Muscle of arm (tissue), 12 donors: ENCODE data around the gene TP63. TPM values are rescaled to one million over a fixed set of nuclear protein-coding genes. Genes with fewer than 3 reads are reported as not detected.

Experiments
- DNase-seq: peaks from one replicate; pipeline ENCODE4 v3.0.0-alpha.2; 2013
- polyA plus RNA-seq, 12 donors: library from polyadenylated mRNA; unstranded; fragments of 120-200 nt; gene quantifications; one replicate each; pipeline ENCODE4 v1.2.1, GENCODE V29; 2013; ENCODE audit not compliant: insufficient read length in 12 of 12

The TP63 gene
- polyA plus RNA-seq, 12 donors = 6.9 to 111 (median 15.9) TPM; not detected in 1

- DNase-seq = no peak
These were observed 178.4 kb downstream of the TP63 start for GRCh38 chr3:189809583-189809982.

DNA sequence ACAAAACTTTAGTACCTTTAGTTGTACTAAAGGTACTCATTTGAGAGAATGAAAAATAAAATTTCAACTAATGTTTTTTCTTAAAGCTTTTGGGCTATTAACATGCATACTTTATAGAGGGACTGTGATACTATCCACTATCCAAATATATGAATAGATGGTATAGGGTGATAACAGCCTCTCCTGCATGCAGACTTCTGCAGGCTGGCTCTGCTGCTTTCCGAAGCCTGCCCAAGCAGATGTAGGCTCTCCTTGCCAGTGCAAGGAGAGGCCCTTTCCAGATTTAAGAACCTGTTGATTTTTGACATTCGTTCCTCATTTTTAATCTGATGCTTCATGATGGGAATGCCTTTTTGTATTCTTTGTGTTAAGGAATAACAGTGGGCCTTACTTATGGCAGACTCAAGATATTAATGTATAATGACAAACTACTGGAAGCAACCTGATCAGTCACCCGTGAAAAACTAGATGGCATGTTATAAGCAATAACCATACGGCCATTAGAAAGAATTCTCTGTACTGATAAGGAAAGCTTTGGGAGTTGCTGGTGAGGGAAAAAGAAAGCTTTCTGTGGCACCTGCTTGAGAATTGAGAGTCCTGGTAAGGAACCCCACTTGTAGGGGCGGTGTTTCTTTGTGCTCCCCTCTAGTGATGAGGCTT is 181.7 kb downstream of the TP63 start:
- DNase-seq = no peak

GRCh38 chr3:189813647-189814240 is 182.6 kb downstream of the TP63 start:
- no peak for DNase-seq

- no peak for DNase-seq
These were observed 189.2 kb downstream of the TP63 start for GRCh38 chr3:189820365-189820720.

- DNase-seq = no peak
These were observed 190.1 kb downstream of the TP63 start for GRCh38 chr3:189821262-189821661.

- DNase-seq = no peak
These were observed 191.5 kb downstream of the TP63 start for GRCh38 chr3:189822726-189823125.

DNA sequence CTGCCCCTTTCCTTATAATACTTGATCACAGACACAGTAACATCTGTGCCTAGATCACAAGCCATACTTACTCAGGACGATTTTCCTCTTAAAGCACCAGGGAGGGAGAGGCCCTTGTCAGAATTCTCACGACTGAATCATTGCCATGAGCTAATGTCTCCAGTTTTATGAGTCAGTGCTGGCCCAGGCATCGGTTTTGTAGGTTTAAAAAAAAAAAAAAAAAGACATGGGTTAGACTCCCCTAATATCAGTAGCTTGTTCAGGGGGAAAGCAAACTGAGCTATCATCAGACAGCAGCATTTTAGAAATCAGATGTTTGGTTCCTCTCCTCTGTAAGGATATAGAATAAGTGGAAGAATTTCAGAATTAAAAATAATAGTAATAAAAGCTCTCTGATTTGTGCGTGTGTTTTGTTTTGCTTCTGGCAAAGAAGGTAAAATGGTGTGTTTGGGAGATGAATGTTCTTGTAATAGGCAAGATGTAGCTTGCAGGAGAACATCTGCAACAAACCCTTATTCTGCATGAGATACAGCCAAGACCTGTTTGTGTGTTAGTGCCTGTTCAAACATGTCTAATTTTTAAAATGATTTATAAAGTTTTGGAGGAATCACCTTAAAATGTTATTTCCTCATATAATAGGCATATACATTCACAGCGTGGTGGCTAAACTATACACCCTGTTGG is 193.6 kb downstream of the TP63 start:
- DNase-seq = peak; percentile 50

DNA sequence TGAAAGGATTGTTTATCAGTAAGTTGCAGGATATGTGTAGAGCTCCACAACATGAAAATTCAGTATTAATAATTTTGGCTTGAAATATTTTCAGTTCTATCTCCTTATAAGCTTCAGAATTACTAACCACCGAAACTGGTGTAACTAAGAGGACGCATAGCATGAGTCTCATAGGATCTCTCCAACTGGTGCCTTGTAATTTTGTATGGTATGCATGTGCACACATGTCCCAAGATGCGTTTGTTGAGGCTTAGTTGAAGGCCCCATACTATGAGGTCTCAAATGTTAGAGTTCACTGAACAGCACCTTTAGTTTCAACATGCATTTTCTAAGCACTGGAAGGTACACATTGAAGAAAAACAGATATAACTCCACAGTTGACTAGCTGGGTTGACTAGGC is 195.4 kb downstream of the TP63 start:
- no peak for DNase-seq

DNA sequence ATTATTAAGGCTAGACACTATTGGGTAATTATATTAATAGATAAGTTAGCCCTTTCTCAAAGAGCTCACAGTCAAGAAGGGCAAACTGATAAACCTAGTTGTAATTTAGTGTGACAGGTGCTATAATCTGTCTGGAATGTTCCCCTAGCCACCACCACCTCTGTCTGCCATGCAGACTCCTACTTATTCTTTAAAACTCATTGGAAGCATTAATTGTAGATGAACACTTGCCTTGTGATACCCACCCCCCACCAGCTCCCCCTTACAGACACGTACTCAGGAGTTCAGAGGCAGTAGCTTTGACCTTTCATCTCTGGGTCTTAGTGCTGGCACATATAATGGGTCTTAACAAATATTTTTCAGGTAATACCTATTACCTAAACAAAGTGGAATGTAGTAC is 195.9 kb downstream of the TP63 start:
- no peak for DNase-seq

DNA sequence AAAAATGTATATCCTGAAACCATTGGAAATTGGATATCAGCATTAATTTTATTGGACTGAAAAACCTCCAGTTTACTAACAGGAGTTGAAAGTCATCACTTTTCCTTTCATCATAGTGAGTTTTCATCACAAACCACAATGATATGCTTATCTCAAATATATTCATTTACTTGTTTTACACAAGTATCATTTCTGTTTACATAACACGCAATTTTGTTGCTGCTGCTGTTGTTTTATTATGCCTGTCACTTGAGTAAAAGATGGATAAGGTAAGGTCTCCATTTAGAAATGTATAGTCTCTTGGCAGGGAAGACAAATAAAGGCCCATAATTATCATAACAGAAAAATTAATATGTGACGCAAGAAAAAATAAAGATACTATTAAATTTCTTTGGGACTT is 199.2 kb downstream of the TP63 start:
- no peak for DNase-seq

DNA sequence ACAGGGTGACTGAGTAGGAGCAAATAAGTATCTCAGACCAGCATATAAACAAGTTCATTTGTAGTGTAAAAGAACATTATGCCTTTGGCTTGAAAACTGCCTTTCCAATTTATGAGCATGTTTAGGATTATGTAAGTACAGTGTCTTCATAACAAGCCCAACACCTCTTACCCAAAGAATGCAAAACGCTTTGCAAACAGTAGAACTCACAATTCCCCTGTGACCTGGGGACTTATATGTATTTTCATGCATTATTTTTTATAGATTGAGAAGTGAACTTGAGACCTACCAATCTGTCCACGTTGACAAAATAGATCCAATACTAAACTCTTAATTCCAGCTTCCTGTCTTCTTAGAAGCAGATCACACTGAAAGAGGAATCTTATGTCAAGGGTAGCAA is 202.1 kb downstream of the TP63 start:
- DNase-seq = no peak

GRCh38 chr3:189833996-189834395 is 202.8 kb downstream of the TP63 start:
- no peak for DNase-seq

DNA sequence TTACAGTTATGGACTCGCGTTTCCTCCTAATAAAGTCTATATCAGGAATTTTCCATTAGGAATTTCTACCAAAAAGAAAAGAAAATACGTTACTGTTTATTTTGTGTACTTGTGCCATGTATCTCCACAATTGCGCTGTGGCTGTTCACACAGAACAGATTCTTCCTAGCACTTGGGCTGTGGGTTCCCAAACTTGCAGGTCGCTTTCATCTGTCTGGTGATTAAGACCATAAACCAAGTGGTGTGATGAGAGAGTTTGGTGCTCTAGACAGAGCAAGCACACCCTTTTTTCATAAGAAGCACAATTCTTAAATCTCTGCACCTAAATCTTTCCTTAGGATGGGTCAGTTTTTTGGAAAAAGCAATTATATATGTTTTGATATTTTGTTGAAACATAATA is 203.3 kb downstream of the TP63 start:
- DNase-seq = no peak

- DNase-seq = no peak
These were observed 205.6 kb downstream of the TP63 start for GRCh38 chr3:189836795-189837194.

GRCh38 chr3:189838291-189838690 is 207.1 kb downstream of the TP63 start:
- no peak for DNase-seq

DNA sequence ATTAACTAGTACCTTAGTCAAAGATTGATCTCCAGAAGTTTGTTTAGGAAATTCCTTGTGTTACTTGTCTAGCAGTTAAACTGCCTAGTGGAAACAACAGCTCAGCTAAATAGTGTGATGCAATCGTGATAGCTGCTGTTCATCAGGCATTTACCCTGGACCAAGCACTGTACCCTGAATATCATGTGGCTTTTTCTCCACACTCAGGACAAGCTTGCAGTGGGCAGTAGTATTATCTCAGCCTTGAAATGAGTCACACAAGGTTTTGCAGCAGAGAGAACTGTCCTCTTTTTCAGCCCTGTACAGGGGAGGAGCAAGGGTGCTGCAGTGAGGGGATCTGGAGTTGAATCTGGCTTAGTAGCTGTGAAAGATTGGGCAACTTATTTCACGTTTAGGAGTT is 208.4 kb downstream of the TP63 start:
- no peak for DNase-seq

DNA sequence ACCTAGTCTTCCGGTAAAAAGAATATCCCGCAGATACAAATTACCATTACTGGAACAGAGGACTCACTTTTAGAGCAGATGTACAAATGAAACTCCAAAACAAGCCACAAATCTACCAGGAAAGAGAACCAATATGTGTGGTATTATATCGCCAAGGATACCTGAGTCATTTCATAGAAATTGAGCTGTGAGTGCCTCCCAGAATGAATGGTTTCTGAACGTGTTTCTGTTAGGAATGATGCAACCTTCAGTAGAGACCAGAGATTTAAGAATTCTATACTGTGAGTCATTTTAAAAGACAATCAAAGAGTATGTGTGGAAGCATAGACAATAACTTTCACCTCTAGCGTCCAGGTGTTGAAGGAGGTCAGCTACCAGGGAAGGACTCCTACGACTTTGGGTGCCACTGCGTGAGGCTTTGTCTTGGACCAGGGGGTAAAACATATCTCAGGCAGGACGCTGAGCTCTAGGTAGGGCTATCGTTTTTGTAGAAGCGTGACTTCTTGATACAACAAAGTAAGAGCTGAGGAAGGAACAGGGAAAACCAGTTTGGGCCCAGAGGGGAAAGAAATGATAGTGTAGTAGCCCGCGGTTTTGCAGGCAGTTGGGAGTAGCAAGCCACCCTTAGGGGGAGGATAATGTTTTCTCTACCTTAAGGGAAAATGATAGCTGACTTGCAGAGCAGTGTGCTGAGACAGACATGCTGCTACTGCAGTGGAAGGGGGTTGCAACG is 210.4 kb downstream of the TP63 start:
- DNase-seq = no peak

- DNase-seq = no peak
These were observed 211.8 kb downstream of the TP63 start for GRCh38 chr3:189842681-189843602.

DNA sequence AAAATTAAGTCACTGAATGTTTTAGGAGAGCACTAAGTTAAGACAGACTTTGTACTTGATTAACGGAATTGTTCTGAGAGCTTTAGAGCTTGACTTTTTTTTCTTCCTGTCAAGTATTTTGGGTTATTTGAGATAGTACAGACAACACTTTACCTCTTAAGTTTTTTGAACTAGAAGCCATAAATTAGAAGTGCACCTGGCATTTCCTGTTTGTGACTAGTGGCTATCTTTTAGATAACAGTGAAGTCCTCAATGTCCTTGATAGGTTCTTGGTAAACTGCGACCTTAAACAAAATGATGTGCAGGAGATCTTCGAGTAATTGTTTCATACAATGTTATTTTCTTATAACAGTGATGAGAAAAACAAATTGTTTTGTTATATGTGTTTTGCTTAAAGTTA is 213.9 kb downstream of the TP63 start:
- DNase-seq = no peak

DNA sequence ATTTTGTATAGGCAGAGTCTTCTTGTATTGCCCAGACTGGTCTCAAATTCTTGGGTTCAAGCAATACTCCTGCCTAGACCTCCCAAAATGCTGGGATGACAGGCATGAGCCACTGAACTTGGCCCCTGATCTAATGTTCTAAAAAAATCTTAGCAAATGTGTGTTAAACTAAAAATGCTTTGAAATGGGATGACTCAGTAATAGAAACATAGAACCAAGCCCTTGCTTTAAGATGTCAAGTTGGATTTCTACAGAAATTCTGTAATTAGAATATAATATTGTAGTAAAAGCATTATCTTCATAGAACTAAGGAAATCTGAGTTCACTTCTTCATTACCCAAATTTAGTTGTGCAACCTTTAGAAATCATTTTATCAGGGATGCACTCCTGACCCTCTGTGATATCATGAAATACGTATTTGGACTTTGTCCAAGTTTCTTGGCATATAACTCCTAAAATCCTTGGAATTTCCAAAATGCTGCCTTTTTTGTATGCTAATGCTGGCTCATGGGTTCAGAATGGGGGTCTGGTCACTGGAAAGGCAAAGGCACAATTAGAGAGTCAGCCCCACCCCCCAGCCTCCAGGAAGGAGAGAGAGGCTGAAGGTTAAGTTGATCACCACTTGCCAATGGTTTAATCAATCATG is 217.3 kb downstream of the TP63 start:
- DNase-seq = no peak

DNA sequence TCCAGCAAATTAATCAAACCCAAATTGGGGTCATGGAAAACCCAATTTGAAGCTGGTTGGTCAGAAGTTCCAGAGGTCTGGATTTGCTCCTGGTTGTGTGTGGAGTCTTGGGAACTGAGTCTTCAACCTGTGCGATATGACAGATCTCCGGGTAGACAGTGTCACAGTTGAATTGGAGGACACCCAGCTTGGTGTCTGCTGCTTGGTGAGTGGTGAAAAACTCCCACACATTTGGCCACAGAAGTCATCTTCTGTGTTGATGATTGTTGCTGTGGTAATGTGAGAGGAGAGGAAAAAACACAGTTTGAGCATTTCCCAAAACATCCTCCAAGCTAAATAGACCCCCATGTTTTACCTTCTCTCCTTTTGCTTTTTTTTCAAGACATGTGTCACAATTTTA is 218.1 kb downstream of the TP63 start:
- no peak for DNase-seq
